Neuronal stem cell (in vitro differentiated cells): ENCODE measurements around the gene PFKP.
A peak's percentile ranks its signal among the peaks of the same experiment; 100 is the strongest.
"Not testable (repeated sequence)": the region's sequence is repeated elsewhere in the genome, so short reads cannot be mapped to it uniquely, and the experiment has no call there.

Experiments used
- DNase-seq: peaks from one replicate; pipeline ENCODE4 v3.0.0-alpha.2; 2013; ENCODE audit warnings: low spot score
- H2AFZ ChIP-seq: one replicate; pipeline ENCODE4 v1.6.1; 2013; ENCODE audit warnings: mild to moderate bottlenecking, low read length, inconsistent platforms
- H2AK5ac ChIP-seq: 2 replicates; pipeline ENCODE4 v1.6.1; 2013; ENCODE audit warnings: low read depth, mild to moderate bottlenecking, inconsistent platforms, low read length, moderate library complexity, mixed read lengths
- H2BK120ac ChIP-seq: 2 replicates; pipeline ENCODE4 v1.6.1; 2013; ENCODE audit warnings: low read depth, mild to moderate bottlenecking, inconsistent platforms, low read length, moderate library complexity, mixed read lengths
- H2BK12ac ChIP-seq: one replicate; pipeline ENCODE4 v1.6.1; 2013; ENCODE audit warnings: low read length, inconsistent platforms
- H2BK15ac ChIP-seq: 2 replicates; pipeline ENCODE4 v1.6.1; 2013; ENCODE audit warnings: mild to moderate bottlenecking, low read length, inconsistent platforms, mixed read lengths
- H2BK5ac ChIP-seq: one replicate; pipeline ENCODE4 v1.6.1; 2013; ENCODE audit warnings: inconsistent platforms, mild to moderate bottlenecking, low read length, moderate library complexity
- H3K14ac ChIP-seq: one replicate; pipeline ENCODE4 v1.6.1; 2013; ENCODE audit warnings: low read length, inconsistent platforms
- H3K18ac ChIP-seq: 2 replicates; pipeline ENCODE4 v1.6.1; 2013; ENCODE audit warnings: low read length, inconsistent platforms
- H3K23ac ChIP-seq: 2 replicates; pipeline ENCODE4 v1.6.1; 2013; ENCODE audit warnings: low read depth, mild to moderate bottlenecking, mixed read lengths, low read length, inconsistent platforms; ENCODE audit not compliant: poor library complexity
- H3K27ac ChIP-seq: replicated peaks from 3 replicates; pipeline ENCODE4 v1.5.1; 2013; ENCODE audit warnings: low read length, inconsistent platforms
- H3K27me3 ChIP-seq, 3 experiments: 2 replicates each; pipeline ENCODE4 v1.6.1; 2013; ENCODE audit warnings: low read length in 3 of 3, mild to moderate bottlenecking in 2 of 3, inconsistent platforms in 1 of 3, low read depth in 1 of 3, mixed read lengths in 1 of 3, moderate library complexity in 1 of 3; ENCODE audit not compliant: control insufficient read depth in 3 of 3, insufficient read depth in 3 of 3
- H3K36me3 ChIP-seq, 2 donors: replicated peaks in 1 of 2; 2 replicates each; pipeline ENCODE4 v1.6.1; 2013; ENCODE audit warnings: low read length in 2 of 2; ENCODE audit not compliant: control insufficient read depth in 2 of 2, insufficient read depth in 2 of 2
- H3K4ac ChIP-seq: 2 replicates; pipeline ENCODE4 v1.6.1; 2013; ENCODE audit warnings: inconsistent platforms, mild to moderate bottlenecking, low read length, moderate library complexity
- H3K4me1 ChIP-seq, 2 donors: 1 replicate in 1 of 2; 2 replicates in 1 of 2; pipeline ENCODE4 v1.6.1; 2013; ENCODE audit warnings: low read length in 2 of 2, low read depth in 1 of 2; ENCODE audit not compliant: control insufficient read depth in 2 of 2, insufficient read depth in 1 of 2
- H3K4me2 ChIP-seq: one replicate; pipeline ENCODE4 v1.6.1; 2013; ENCODE audit warnings: mild to moderate bottlenecking, low read length, inconsistent platforms; ENCODE audit not compliant: insufficient read depth, poor library complexity, severe bottlenecking
- H3K4me3 ChIP-seq, 2 donors: 2 replicates each; pipeline ENCODE4 v1.5.1; 2013; ENCODE audit warnings: low read length in 2 of 2, mild to moderate bottlenecking in 2 of 2, inconsistent platforms in 1 of 2, moderate library complexity in 1 of 2
- H3K79me1 ChIP-seq: one replicate; pipeline ENCODE4 v1.6.1; 2013; ENCODE audit warnings: low read depth, mild to moderate bottlenecking, inconsistent platforms, low read length, moderate library complexity
- H3K9ac ChIP-seq: one replicate; pipeline ENCODE4 v1.6.1; 2013; ENCODE audit warnings: mild to moderate bottlenecking, low read depth, low read length, inconsistent platforms; ENCODE audit not compliant: poor library complexity
- H3K9me3 ChIP-seq, 2 donors: replicated peaks in 1 of 2; 2 replicates each; pipeline versions ENCODE3 to v1.6.1; 2013; ENCODE audit warnings: low read length in 2 of 2, mild to moderate bottlenecking in 2 of 2, inconsistent platforms in 1 of 2, low read depth in 1 of 2, mixed read lengths in 1 of 2, moderate library complexity in 1 of 2; ENCODE audit not compliant: control insufficient read depth in 2 of 2, insufficient read depth in 1 of 2
- H4K8ac ChIP-seq: one replicate; pipeline ENCODE4 v1.6.1; 2013; ENCODE audit warnings: low read depth, mild to moderate bottlenecking, inconsistent platforms, low read length, moderate library complexity
- H4K91ac ChIP-seq: one replicate; pipeline ENCODE4 v1.6.1; 2013; ENCODE audit warnings: low read length, low read depth, mild to moderate bottlenecking, inconsistent platforms; ENCODE audit not compliant: poor library complexity
- WGBS, 2 donors: extraction: QIAGEN DNeasy Blood & Tissue Kit; methylation state at CpG; one replicate each; pipeline ENCODE4 v1.1.7; 2013; ENCODE audit warnings: missing lambda C conversion rate in 2 of 2, mixed read lengths in 1 of 2; ENCODE audit not compliant: insufficient read length in 2 of 2, insufficient replicate concordance in 1 of 2; ENCODE audit errors: extremely low coverage in 2 of 2; 5-methylcytosine and 5-hydroxymethylcytosine counted together

Gene PFKP

DNA sequence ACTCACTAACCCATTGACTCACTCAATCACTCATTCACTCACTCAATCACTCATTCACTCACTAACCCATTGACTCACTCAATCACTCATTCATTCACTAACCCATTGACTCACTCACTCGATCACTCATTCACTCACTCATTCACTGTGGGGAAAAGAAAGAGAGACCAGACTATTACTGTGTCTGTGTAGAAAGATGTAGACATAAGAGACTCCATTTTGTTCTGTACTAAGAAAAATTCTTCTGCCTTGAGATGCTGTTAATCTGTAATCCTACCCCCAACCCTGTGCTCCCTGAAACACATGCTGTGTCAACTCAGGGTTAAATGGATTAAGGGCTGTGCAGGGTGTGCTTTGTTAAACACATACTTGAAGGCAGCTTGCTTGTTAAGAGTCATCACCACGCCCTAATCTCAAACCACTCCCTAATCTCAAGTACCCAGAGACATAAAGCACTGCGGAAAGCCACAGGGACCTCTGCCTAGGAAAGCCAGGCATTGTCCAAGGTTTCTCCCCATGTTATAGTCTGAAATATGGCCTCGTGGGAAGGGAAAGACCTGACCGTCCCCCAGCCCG lies 5.9 kb upstream of the PFKP start:
- DNase-seq, H3K4me3 ChIP-seq, H3K79me1 ChIP-seq, H3K9ac ChIP-seq, H3K4ac ChIP-seq, H2BK12ac ChIP-seq, H4K8ac ChIP-seq, H3K9me3 ChIP-seq, H3K18ac ChIP-seq, H3K4me1 ChIP-seq, H3K23ac ChIP-seq, H2BK5ac ChIP-seq, H3K4me2 ChIP-seq, H3K36me3 ChIP-seq, H2BK120ac ChIP-seq, H4K91ac ChIP-seq, H3K14ac ChIP-seq, H3K27ac ChIP-seq, H2AFZ ChIP-seq, H2AK5ac ChIP-seq, H2BK15ac ChIP-seq: not testable (repeated sequence)
- H3K27me3 ChIP-seq, result peaks cover 0 to 26% (median 7%) of the 10 kb centered on the region in 3 experiments
- WGBS, 2 donors, result no CpG with 5 or more reads among the region's 6 CpGs

GRCh38 chr10:3062502-3063186 lies 4.7 kb upstream of the PFKP start:
- 100% methylated on average over 1 to 3 of the region's 6 CpGs for WGBS, 2 donors
- no peak overlapping the region for H2BK12ac ChIP-seq
- peak overlapping the region; percentile 70 for H2BK15ac ChIP-seq
- DNase-seq, result no peak
- H3K9me3 ChIP-seq, result no peaks in the 10 kb centered on the region
- no peak overlapping the region for H3K4ac ChIP-seq
- H3K4me3 ChIP-seq, result no peak overlapping the region
- no peaks in the 10 kb centered on the region for H3K36me3 ChIP-seq
- H4K8ac ChIP-seq, result no peak overlapping the region
- no peak overlapping the region for H2BK120ac ChIP-seq
- no peak overlapping the region for H3K9ac ChIP-seq
- H3K4me1 ChIP-seq, result no peaks in the 10 kb centered on the region
- H2AFZ ChIP-seq, result no peak overlapping the region
- no peak overlapping the region for H3K27ac ChIP-seq
- H3K18ac ChIP-seq, result no peak overlapping the region
- no peak overlapping the region for H3K4me2 ChIP-seq
- no peaks in the 10 kb centered on the region for H3K79me1 ChIP-seq
- H3K23ac ChIP-seq, result no peak overlapping the region
- no peak overlapping the region for H2AK5ac ChIP-seq
- H4K91ac ChIP-seq, result no peak overlapping the region
- no peak overlapping the region for H2BK5ac ChIP-seq
- peaks cover 4 to 35% (median 14%) of the 10 kb centered on the region in 3 experiments for H3K27me3 ChIP-seq
- no peak overlapping the region for H3K14ac ChIP-seq

- Histone ChIP-seq H3K27me3 (peaks cover 4 to 39% (median 17%) of the 10 kb centered on the region in 3 experiments), H3K9ac (no peak overlapping the region), H3K4me2 (no peak overlapping the region), H2AFZ (no peak overlapping the region), H2BK15ac (peak overlapping the region; percentile 70), H3K23ac (no peak overlapping the region), H3K4me1 (peaks cover 0 to 3% of the 10 kb centered on the region in 2 donors), H3K4me3 (no peak overlapping the region), H3K18ac (peak overlapping the region; percentile 5), H2BK5ac (no peak overlapping the region), H3K27ac (no peak overlapping the region), H3K36me3 (no peaks in the 10 kb centered on the region), H3K79me1 (no peaks in the 10 kb centered on the region), H3K14ac (no peak overlapping the region), H4K8ac (no peak overlapping the region), H2BK120ac (no peak overlapping the region), H4K91ac (no peak overlapping the region), H2BK12ac (no peak overlapping the region), H2AK5ac (no peak overlapping the region), H3K9me3 (no peaks in the 10 kb centered on the region), H3K4ac (no peak overlapping the region)
- no CpG with 5 or more reads among the region's 2 CpGs for WGBS, 2 donors
- DNase-seq, result no peak
These were observed 2.9 kb upstream of the PFKP start for GRCh38 chr10:3064423-3064822.

- H2AFZ ChIP-seq, result no peak overlapping the region
- H3K23ac ChIP-seq, result no peak overlapping the region
- H3K4me3 ChIP-seq, result no peak overlapping the region
- no peak overlapping the region for H3K9ac ChIP-seq
- peaks cover 4 to 42% (median 17%) of the 10 kb centered on the region in 3 experiments for H3K27me3 ChIP-seq
- H3K18ac ChIP-seq, result no peak overlapping the region
- H3K27ac ChIP-seq, result no peak overlapping the region
- no peak overlapping the region for H2BK15ac ChIP-seq
- no CpG with 5 or more reads among the region's 8 CpGs for WGBS, 2 donors
- no peak for DNase-seq
- no peaks in the 10 kb centered on the region for H3K79me1 ChIP-seq
- H2BK12ac ChIP-seq, result no peak overlapping the region
- no peak overlapping the region for H3K4ac ChIP-seq
- no peak overlapping the region for H4K91ac ChIP-seq
- H4K8ac ChIP-seq, result no peak overlapping the region
- H3K14ac ChIP-seq, result no peak overlapping the region
- no peak overlapping the region for H2AK5ac ChIP-seq
- H3K9me3 ChIP-seq, result no peaks in the 10 kb centered on the region
- no peak overlapping the region for H2BK5ac ChIP-seq
- H3K4me2 ChIP-seq, result no peak overlapping the region
- H2BK120ac ChIP-seq, result no peak overlapping the region
- H3K36me3 ChIP-seq, result no peaks in the 10 kb centered on the region
- H3K4me1 ChIP-seq, result peaks cover 0 to 3% of the 10 kb centered on the region in 2 donors
These were observed 1.7 kb upstream of the PFKP start for GRCh38 chr10:3065622-3066021.
